Lower lobe of right lung (tissue), 2 donors: ENCODE measurements around the gene SMS. TPM values are rescaled to one million over a fixed set of nuclear protein-coding genes. Genes with fewer than 3 reads are reported as not detected.
"Not testable (repeated sequence)": the region's sequence is repeated elsewhere in the genome, so short reads cannot be mapped to it uniquely, and the experiment has no call there.

Source experiments
- ATAC-seq, 2 donors: fragments of 200-7000 bp; cut with Tn5 transposase; one replicate each; pipeline ENCODE4 v1.9.1; 2020 to 2022; ENCODE audit warnings: mild to moderate bottlenecking in 2 of 2, moderate library complexity in 2 of 2
- DNase-seq: peaks from one replicate; pipeline ENCODE4 v3.0.0-alpha.2; 2020
- H3K27ac ChIP-seq: fragments of 200-600 bp; one replicate; pipeline ENCODE4 v1.8.0; 2022
- H3K27me3 ChIP-seq: fragments of 200-600 bp; one replicate; pipeline ENCODE4 v1.8.0; 2022; ENCODE audit warnings: low read depth
- H3K36me3 ChIP-seq: fragments of 200-600 bp; one replicate; pipeline ENCODE4 v1.8.0; 2022; ENCODE audit warnings: mild to moderate bottlenecking
- H3K4me1 ChIP-seq: fragments of 200-600 bp; one replicate; pipeline ENCODE4 v1.8.0; 2022
- H3K4me3 ChIP-seq: fragments of 200-600 bp; one replicate; pipeline ENCODE4 v1.8.0; 2022; ENCODE audit warnings: mild to moderate bottlenecking
- H3K9me3 ChIP-seq: fragments of 200-600 bp; one replicate; pipeline ENCODE4 v1.8.0; 2022
- CTCF ChIP-seq: fragments of 200-600 bp; IDR thresholded peaks from one replicate; pipeline ENCODE4 v1.8.0; 2022; ENCODE audit warnings: antibody characterized with exemption, mild to moderate bottlenecking
- intact Hi-C: fragments of 100-400 bp; cut with DNase I; formaldehyde crosslinking; loops from one replicate; pipeline ENCODE4 v1.11.0; 2022
- total RNA-seq: library from RNA; stranded (reverse); fragmentation: NEBNext Ultra II Directional; extraction: Animal tissue kit (Norgen Biotek cat#: 25700); gene quantifications from one replicate; pipeline ENCODE4 v1.2.1, GENCODE V29; 2021
- donor health status: DM: no; HTN: yes; CAD: no; lungs with severe emphysema.

The SMS gene
- total RNA-seq, 1 donor from 2014 or later: 53.7 TPM

- H3K36me3 ChIP-seq: no peaks in the 10 kb centered on the region
- intact Hi-C loops: no loop called here
- DNase-seq: no peak
- H3K9me3 ChIP-seq: no peaks in the 10 kb centered on the region
- no peak overlapping the region for H3K4me3 ChIP-seq
- no peak for TF ChIP-seq CTCF
- H3K27ac ChIP-seq: no peak overlapping the region
- no peak for ATAC-seq
- no peaks in the 10 kb centered on the region for H3K27me3 ChIP-seq
- H3K4me1 ChIP-seq: peaks cover 15% of the 10 kb centered on the region
Measured at GRCh38 chrX:21949689-21950088, 9.2 kb downstream of the SMS start.

GRCh38 chrX:21950557-21950956 is 10.0 kb downstream of the SMS start:
- H3K27me3 ChIP-seq, H3K36me3 ChIP-seq, ATAC-seq, H3K4me3 ChIP-seq, intact Hi-C loops, H3K9me3 ChIP-seq, H3K27ac ChIP-seq, DNase-seq: not testable (repeated sequence)
- peaks cover 15% of the 10 kb centered on the region for H3K4me1 ChIP-seq

DNA sequence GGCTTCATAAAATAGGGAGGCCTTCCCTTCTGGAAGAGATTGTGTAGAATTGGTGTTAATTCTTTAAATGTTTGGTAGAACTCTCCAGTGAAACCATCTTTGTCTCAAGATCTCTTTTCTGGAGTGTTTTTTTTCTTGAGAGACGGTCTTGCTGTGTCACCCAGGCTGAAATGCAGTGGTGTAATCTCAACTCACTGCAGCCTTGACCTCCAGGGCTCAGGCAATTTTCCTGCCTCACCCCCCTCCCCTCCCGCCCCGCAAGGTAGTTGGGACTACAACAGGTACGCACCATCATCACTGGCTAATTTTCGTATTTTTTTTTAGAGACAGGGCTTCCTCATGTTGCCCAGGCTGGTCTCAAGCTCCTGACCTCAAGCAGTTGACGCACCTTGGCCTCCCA is 12.1 kb downstream of the SMS start:
- Histone ChIP-seq H3K27me3 (no peaks in the 10 kb centered on the region), H3K27ac (no peak overlapping the region), H3K36me3 (no peaks in the 10 kb centered on the region), H3K9me3 (no peaks in the 10 kb centered on the region), H3K4me3 (no peak overlapping the region), H3K4me1 (peaks cover under 1% of the 10 kb centered on the region)
- ATAC-seq (no peak), DNase-seq (no peak)
- TF ChIP-seq CTCF: no peak
- intact Hi-C loops: no loop called here

DNA sequence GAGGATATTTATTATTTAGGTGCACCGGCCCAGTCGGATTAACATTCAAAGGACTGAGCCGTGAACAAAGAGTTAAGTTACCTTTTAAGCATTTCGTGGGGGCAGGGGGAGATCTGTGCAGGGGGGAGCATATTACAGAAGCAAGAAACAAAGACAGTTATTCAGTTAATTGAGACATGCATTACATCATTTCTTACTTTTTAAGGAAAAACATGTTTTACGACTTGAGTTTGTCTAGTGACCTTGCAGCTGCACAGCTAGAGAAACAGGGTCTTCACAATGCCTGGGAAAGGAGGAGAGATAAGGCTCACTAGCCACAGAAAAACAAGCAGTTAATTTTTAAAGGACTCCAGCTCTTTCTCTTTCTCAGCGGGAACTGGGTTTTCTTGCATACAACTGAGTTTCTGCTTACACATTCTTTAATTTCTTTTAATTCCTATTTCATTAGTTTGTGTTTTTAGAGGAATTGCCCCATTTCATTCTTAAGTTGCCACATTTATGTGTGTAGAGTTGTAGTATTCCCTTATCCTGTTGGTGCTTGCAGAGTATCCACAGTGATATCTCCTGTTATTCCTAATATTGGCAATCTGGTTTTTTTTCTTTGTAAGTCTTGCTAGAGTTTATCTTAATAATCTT is 12.8 kb downstream of the SMS start:
- H3K27me3 ChIP-seq, intact Hi-C loops: not testable (repeated sequence)

GRCh38 chrX:21955403-21956189 is 15.1 kb downstream of the SMS start:
- peak in 1 of 2 donors; percentile 18 for ATAC-seq
- no peaks in the 10 kb centered on the region for H3K4me1 ChIP-seq
- no peaks in the 10 kb centered on the region for H3K27me3 ChIP-seq
- H3K27ac ChIP-seq: no peak overlapping the region
- no peak overlapping the region for H3K4me3 ChIP-seq
- no peaks in the 10 kb centered on the region for H3K9me3 ChIP-seq
- intact Hi-C loops: no loop called here
- H3K36me3 ChIP-seq: no peaks in the 10 kb centered on the region
- DNase-seq: no peak
- TF ChIP-seq CTCF: no peak

More for the DNA sequence above, 12.8 kb downstream of the SMS start:
- not testable (repeated sequence) for H3K9me3 ChIP-seq, DNase-seq, H3K4me3 ChIP-seq, H3K27ac ChIP-seq, H3K4me1 ChIP-seq, H3K36me3 ChIP-seq, ATAC-seq

DNA sequence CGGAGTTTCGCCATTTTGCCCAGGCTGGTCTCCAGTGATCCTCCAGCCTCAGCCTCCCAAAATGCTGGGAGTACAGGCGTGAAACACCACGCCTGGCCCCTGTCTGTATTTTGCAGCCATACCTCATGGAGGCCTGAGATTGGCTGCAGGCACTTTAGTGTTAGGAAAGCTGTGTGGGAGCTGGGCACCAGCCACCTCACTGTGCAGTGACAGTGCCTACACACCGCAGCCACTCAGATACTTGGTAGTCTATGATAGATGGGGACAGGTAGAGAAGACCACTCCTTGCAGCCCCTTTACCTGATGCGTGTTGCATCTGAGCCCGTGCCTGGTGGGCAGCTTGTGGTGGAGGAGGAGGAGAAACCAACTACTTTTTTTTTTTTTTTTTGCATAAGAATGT is 16.3 kb downstream of the SMS start:
- no peaks in the 10 kb centered on the region for H3K36me3 ChIP-seq
- TF ChIP-seq CTCF: no peak
- H3K27me3 ChIP-seq: no peaks in the 10 kb centered on the region
- intact Hi-C loops: no loop called here
- peaks cover 3% of the 10 kb centered on the region for H3K4me1 ChIP-seq
- H3K4me3 ChIP-seq: no peak overlapping the region
- no peaks in the 10 kb centered on the region for H3K9me3 ChIP-seq
- H3K27ac ChIP-seq: no peak overlapping the region
- ATAC-seq (no peak), DNase-seq (no peak)
